Measurements from ENCODE around the gene SMKR1. TPM values are rescaled to one million over a fixed set of nuclear protein-coding genes. Genes with fewer than 3 reads are reported as not detected.

The SMKR1 gene
- total RNA-seq, 4 donors from 2014 or later: 1.2 TPM; not detected in 3

- DNase-seq (ENCODE audit: low spot score in 2 of 2): no peak
- H3K4me1 ChIP-seq: no peaks in the 10 kb centered on the region
- no peak overlapping the region for H3K27ac ChIP-seq
- H3K36me3 ChIP-seq: no peaks in the 10 kb centered on the region
- H3K9me3 ChIP-seq: no peaks in the 10 kb centered on the region
- 91 to 93% methylated on average over 10 of the region's 10 CpGs for WGBS, 2 donors
- H3K27me3 ChIP-seq: no peaks in the 10 kb centered on the region
- H3K4me3 ChIP-seq: no peak overlapping the region
- no peak for TF ChIP-seq CTCF (IDR thresholded peaks at IDR 0.05)
- TF ChIP-seq EP300 (IDR thresholded peaks at IDR 0.05): no peak
- no peak for TF ChIP-seq POLR2A (IDR thresholded peaks at IDR 0.05)
Observed at GRCh38 chr7:129456421-129456820, 45.9 kb upstream of the SMKR1 start.

DNA sequence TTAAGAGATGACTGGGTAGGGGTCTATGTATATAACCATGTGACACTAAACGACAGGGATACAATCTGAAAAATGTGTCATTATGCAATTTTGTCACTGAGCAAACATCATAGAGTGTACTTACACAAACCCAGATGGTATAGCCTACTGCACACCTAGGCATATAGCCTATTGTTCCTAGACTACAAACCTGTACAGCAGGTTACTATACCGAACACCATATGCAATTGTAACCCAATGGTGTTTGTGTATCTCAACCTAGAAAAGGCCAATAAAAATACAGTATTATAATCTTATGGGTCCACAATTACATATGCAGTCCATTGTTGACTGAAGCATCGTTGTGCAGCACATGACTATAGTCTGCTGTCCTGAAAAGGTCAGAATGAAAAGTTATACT lies 45.2 kb upstream of the SMKR1 start:
- Histone ChIP-seq H3K9me3 (no peaks in the 10 kb centered on the region), H3K4me3 (no peak overlapping the region), H3K27ac (no peak overlapping the region), H3K36me3 (no peaks in the 10 kb centered on the region), H3K4me1 (no peaks in the 10 kb centered on the region), H3K27me3 (no peaks in the 10 kb centered on the region)
- no peak for DNase-seq (ENCODE audit: low spot score in 2 of 2)
- 84 to 85% methylated on average over 3 of the region's 3 CpGs for WGBS, 2 donors
- no peak for TF ChIP-seq POLR2A (IDR thresholded peaks at IDR 0.05)
- TF ChIP-seq CTCF (IDR thresholded peaks at IDR 0.05): no peak
- TF ChIP-seq EP300 (IDR thresholded peaks at IDR 0.05): no peak

DNA sequence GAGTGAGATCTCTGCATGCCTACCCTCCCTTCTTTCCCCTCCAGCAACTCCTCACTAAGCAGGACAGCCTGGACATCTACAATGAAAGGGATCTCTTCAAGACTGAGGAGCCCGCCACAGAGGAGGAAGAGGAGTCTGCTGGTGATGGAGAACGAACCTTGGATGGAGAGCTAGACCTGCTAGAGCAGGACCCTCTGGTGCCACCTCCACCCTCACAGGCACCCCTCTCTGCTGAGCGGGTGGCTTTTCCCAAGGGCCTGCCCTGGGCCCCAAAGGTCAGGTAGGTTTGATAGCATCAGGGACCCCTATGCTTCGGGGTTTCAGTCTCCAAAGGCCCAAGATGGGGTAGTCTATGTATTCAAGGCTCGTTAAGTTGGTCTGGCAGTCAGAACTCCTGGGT lies 44.2 kb upstream of the SMKR1 start:
- H3K36me3 ChIP-seq: no peaks in the 10 kb centered on the region
- H3K27me3 ChIP-seq: no peaks in the 10 kb centered on the region
- H3K9me3 ChIP-seq: no peaks in the 10 kb centered on the region
- 86 to 98% methylated on average over 5 of the region's 5 CpGs for WGBS, 2 donors
- no peak for TF ChIP-seq POLR2A (IDR thresholded peaks at IDR 0.05)
- TF ChIP-seq CTCF (IDR thresholded peaks at IDR 0.05): no peak
- TF ChIP-seq EP300 (IDR thresholded peaks at IDR 0.05): no peak
- no peak overlapping the region for H3K27ac ChIP-seq
- no peak overlapping the region for H3K4me3 ChIP-seq
- DNase-seq (ENCODE audit: low spot score in 2 of 2): no peak
- H3K4me1 ChIP-seq: no peaks in the 10 kb centered on the region

DNA sequence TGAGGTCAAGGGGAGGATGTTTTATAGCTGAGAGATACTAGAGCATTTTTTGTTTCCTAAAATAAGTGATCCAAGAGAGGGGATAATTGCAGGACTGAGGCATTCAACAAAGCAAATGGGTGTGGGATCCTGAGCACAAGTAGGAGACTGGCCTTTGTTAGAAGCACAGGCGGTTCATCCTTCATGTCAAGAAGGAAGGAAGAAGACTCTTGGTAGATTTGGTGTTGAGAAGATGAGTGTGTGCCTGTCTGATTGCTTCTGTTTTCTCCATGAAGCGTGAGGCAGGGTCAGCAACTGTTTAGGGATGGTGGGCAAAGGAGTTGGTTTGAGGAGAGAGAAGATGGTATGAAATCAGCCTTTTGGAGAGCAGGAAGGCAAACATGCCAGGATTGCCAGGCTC lies 40.5 kb upstream of the SMKR1 start:
- Histone ChIP-seq H3K4me1 (no peaks in the 10 kb centered on the region), H3K9me3 (no peaks in the 10 kb centered on the region), H3K27ac (no peak overlapping the region), H3K36me3 (no peaks in the 10 kb centered on the region), H3K27me3 (no peaks in the 10 kb centered on the region), H3K4me3 (no peak overlapping the region)
- DNase-seq (ENCODE audit: low spot score in 2 of 2): no peak
- 91 to 97% methylated on average over 2 of the region's 2 CpGs for WGBS, 2 donors
- TF ChIP-seq POLR2A (IDR thresholded peaks at IDR 0.05) (no peak), EP300 (IDR thresholded peaks at IDR 0.05) (no peak), CTCF (IDR thresholded peaks at IDR 0.05) (no peak)

DNA sequence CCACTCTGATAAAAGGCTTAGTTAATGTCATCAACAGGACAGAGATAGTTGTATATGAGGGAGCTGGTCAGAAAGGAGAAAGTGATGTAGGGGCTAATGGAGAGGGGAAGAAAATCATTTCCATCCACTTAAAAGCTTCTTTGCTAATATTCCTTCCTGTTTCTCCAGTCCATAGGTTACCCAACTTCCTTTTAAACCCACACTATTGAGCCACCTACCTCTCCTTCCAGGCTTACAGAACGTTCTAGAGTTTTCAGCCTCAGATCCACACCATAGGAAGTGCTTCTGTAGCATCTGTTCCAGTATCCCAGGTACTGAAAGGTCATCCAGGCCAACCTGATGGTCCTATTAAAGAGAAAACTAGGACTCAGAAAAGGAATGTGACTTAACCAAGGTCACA lies 39.9 kb upstream of the SMKR1 start:
- no peaks in the 10 kb centered on the region for H3K4me1 ChIP-seq
- H3K27ac ChIP-seq: no peak overlapping the region
- H3K36me3 ChIP-seq: no peaks in the 10 kb centered on the region
- 71 to 85% methylated on average over 1 of the region's 1 CpG for WGBS, 2 donors
- no peak overlapping the region for H3K4me3 ChIP-seq
- TF ChIP-seq EP300 (IDR thresholded peaks at IDR 0.05) (no peak), POLR2A (IDR thresholded peaks at IDR 0.05) (no peak), CTCF (IDR thresholded peaks at IDR 0.05) (no peak)
- no peak for DNase-seq (ENCODE audit: low spot score in 2 of 2)
- no peaks in the 10 kb centered on the region for H3K27me3 ChIP-seq
- no peaks in the 10 kb centered on the region for H3K9me3 ChIP-seq
